GM19238 (cell line): ENCODE results near the gene NID1.
"Not testable (repeated sequence)": the region's sequence is repeated elsewhere in the genome, so short reads cannot be mapped to it uniquely, and the experiment has no call there.

Source experiments
- DNase-seq: peaks from one replicate; pipeline ENCODE4 v3.0.0; 2011; ENCODE audit warnings: low spot score; ENCODE audit not compliant: insufficient read length

NID1 gene

GRCh38 chr1:236096660-236097482 lies 32.0 kb upstream of the NID1 start:
- DNase-seq, result not testable (repeated sequence)

- no peak for DNase-seq
These were observed 31.0 kb upstream of the NID1 start for GRCh38 chr1:236095705-236096520.

- no peak for DNase-seq
These were observed 28.0 kb upstream of the NID1 start for GRCh38 chr1:236092899-236093298.

- no peak for DNase-seq
These were observed 27.0 kb upstream of the NID1 start for GRCh38 chr1:236091933-236092318.

GRCh38 chr1:236090741-236091147 lies 25.9 kb upstream of the NID1 start:
- no peak for DNase-seq

GRCh38 chr1:236089046-236089773 lies 24.3 kb upstream of the NID1 start:
- no peak for DNase-seq

- DNase-seq, result no peak
These were observed 21.6 kb upstream of the NID1 start for GRCh38 chr1:236086537-236086936.

- no peak for DNase-seq
These were observed 20.8 kb upstream of the NID1 start for GRCh38 chr1:236085545-236086159.

GRCh38 chr1:236084386-236084730 lies 19.5 kb upstream of the NID1 start:
- no peak for DNase-seq

- DNase-seq, result no peak
These were observed 18.9 kb upstream of the NID1 start for GRCh38 chr1:236083650-236084385.

GRCh38 chr1:236082526-236082925 lies 17.6 kb upstream of the NID1 start:
- DNase-seq, result no peak

GRCh38 chr1:236081546-236082227 lies 16.8 kb upstream of the NID1 start:
- DNase-seq, result no peak

GRCh38 chr1:236079703-236080102 lies 14.8 kb upstream of the NID1 start:
- no peak for DNase-seq

- DNase-seq, result no peak
These were observed 14.1 kb upstream of the NID1 start for GRCh38 chr1:236078993-236079392.

- DNase-seq, result not testable (repeated sequence)
These were observed 13.2 kb upstream of the NID1 start for GRCh38 chr1:236078077-236078476.

GRCh38 chr1:236075848-236076247 lies 11.0 kb upstream of the NID1 start:
- DNase-seq, result no peak

GRCh38 chr1:236073307-236073897 lies 8.5 kb upstream of the NID1 start:
- DNase-seq, result no peak

GRCh38 chr1:236072001-236072400 lies 7.1 kb upstream of the NID1 start:
- DNase-seq, result no peak

- DNase-seq, result no peak
These were observed 5.9 kb upstream of the NID1 start for GRCh38 chr1:236070753-236071152.

- DNase-seq, result no peak
These were observed 4.9 kb upstream of the NID1 start for GRCh38 chr1:236069796-236070195.
